ENCODE results near the gene EIF4G3. TPM values are rescaled to one million over a fixed set of nuclear protein-coding genes. Genes with fewer than 3 reads are reported as not detected.

The EIF4G3 gene
- total and polyA plus RNA-seq, 2 of the 8 experiments (the other 6 are each of a cell fraction or from before 2014, with no cell fraction given): 47.5 to 66.6 TPM

DNA sequence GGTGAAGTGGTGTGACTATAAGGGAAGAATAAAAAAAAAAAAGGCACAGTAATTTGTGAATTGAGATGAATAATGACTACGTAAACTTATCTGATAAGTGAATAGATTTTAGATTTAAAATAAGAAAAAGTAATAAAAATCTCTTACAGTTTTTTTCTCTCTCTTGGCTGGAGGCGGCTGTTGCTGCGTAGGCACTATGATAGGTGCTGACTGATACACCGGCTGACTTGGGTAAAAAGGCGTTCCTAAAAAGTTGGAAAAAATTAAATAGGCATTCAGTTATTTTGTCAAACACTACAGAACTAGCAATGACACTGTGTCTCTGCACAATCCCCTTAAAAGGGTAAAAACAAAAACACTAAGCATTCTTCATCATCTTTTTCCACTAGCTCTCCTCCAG lies 203.8 kb downstream of the EIF4G3 start:
- no peak overlapping the region for H3K4me3 ChIP-seq (ENCODE audit: extremely low read depth in 1 of 4, insufficient read depth in 2 of 4, low read depth in 3 of 4, low read length in 4 of 4)
- H2BK15ac ChIP-seq (ENCODE audit: low read length): no peak overlapping the region
- no peak overlapping the region for H3K18ac ChIP-seq (ENCODE audit: extremely low read depth, low read length)
- H3K9me3 ChIP-seq (ENCODE audit: insufficient read depth in 2 of 2, low read depth in 1 of 2, low read length in 1 of 2): no peaks in the 10 kb centered on the region
- H3K4me2 ChIP-seq (ENCODE audit: insufficient read depth in 1 of 2, low read depth in 2 of 2, low read length in 2 of 2): no peak overlapping the region
- FAIRE-seq (no peak), DNase-seq (ENCODE audit: low read depth in 1 of 2, low spot score in 2 of 2) (no peak)
- ChIA-PET POLR2A (ENCODE audit: partially characterized antibody) (no interaction called here), CTCF (ENCODE audit: partially characterized antibody) (interaction anchor here (0.6 kb wide), 2 partner anchors 190 to 214 kb away, joined by 3 read pairs; no protein-coding TSS in a partner anchor)
- TF ChIP-seq SIN3A (conservative IDR thresholded peaks at IDR 0.05 in 1 of 2, IDR thresholded peaks at IDR 0.05 in 1 of 2; ENCODE audit: low read depth in 1 of 2, low read length in 2 of 2): no peak
- TF ChIP-seq NRF1 (IDR thresholded peaks at IDR 0.05; ENCODE audit: low read depth, low read length): no peak
- WGBS, 2 experiments (ENCODE audit: extremely low coverage in 1 of 2, insufficient coverage in 1 of 2, insufficient read length in 1 of 2, insufficient replicate concordance in 2 of 2, low coverage in 1 of 2, low lambda C conversion rate in 2 of 2, missing lambda C conversion rate in 1 of 2): 94% methylated on average over 5 of the region's 5 CpGs; no CpG with 5 or more reads in 1 of the 2 experiments
- H4K5ac ChIP-seq (ENCODE audit: insufficient read length, low read depth, low read length): no peak overlapping the region
- H2AFZ ChIP-seq (ENCODE audit: low read length): no peak overlapping the region
- H4K91ac ChIP-seq (replicated peaks; ENCODE audit: insufficient read length, low read length): no peak overlapping the region
- H2BK120ac ChIP-seq (replicated peaks; ENCODE audit: low read depth, low read length): no peak overlapping the region
- H3K79me1 ChIP-seq (ENCODE audit: low read depth, low read length): no peaks in the 10 kb centered on the region
- no peaks in the 10 kb centered on the region for H4K20me1 ChIP-seq (replicated peaks in 1 of 2; ENCODE audit: control insufficient read depth in 1 of 2, insufficient read depth in 2 of 2, low read length in 2 of 2)
- no peak overlapping the region for H3K23ac ChIP-seq (ENCODE audit: insufficient read length)
- no peak overlapping the region for H3K27ac ChIP-seq (ENCODE audit: low read depth, low read length)
- no peak overlapping the region for H3K4ac ChIP-seq (replicated peaks; ENCODE audit: insufficient read length, low read depth, low read length)
- no peaks in the 10 kb centered on the region for H3K27me3 ChIP-seq (replicated peaks in 1 of 4; ENCODE audit: control insufficient read depth in 3 of 4, extremely low read depth in 1 of 4, insufficient read depth in 3 of 4, low read length in 3 of 4)
- H3K23me2 ChIP-seq (ENCODE audit: low read depth, low read length): no peaks in the 10 kb centered on the region
- H2BK5ac ChIP-seq (ENCODE audit: low read depth, low read length): no peak overlapping the region
- H3K4me1 ChIP-seq (replicated peaks in 1 of 4; ENCODE audit: control insufficient read depth in 3 of 4, insufficient read depth in 4 of 4, low read length in 3 of 4): no peaks in the 10 kb centered on the region
- no peak overlapping the region for H3K14ac ChIP-seq (ENCODE audit: insufficient read length)
- no peak overlapping the region for H2BK20ac ChIP-seq (ENCODE audit: low read length)
- H3K79me2 ChIP-seq (ENCODE audit: control insufficient read depth in 1 of 2, insufficient read depth in 2 of 2, low read length in 2 of 2): no peaks in the 10 kb centered on the region
- peaks cover 0 to 21% (median 9%) of the 10 kb centered on the region in 4 experiments; a peak in 5 of 8 replicates for H3K36me3 ChIP-seq (ENCODE audit: control insufficient read depth in 2 of 4, insufficient read depth in 4 of 4, low read length in 3 of 4)
- H2AK5ac ChIP-seq (ENCODE audit: low read depth, low read length): no peak overlapping the region
- H2BK12ac ChIP-seq (ENCODE audit: low read depth, low read length): no peak overlapping the region
- no peak overlapping the region for H4K8ac ChIP-seq (ENCODE audit: extremely low read depth, insufficient read depth, low read length)
- H3K56ac ChIP-seq (replicated peaks; ENCODE audit: insufficient read length, low read depth, low read length): no peak overlapping the region
- no peak overlapping the region for H3K9ac ChIP-seq (replicated peaks in 1 of 4; ENCODE audit: extremely low read depth in 1 of 4, low read depth in 3 of 4, low read length in 3 of 4)
